Parathyroid adenoma (tissue), 2 donors: ENCODE data around the gene ICA1L.
"Not testable (repeated sequence)": the region's sequence is repeated elsewhere in the genome, so short reads cannot be mapped to it uniquely, and the experiment has no call there.

Experiments
- H2AFZ ChIP-seq: fragments of 300-600 bp; sonication (generic); one replicate; pipeline ENCODE4 v1.7.0; 2017; ENCODE audit warnings: antibody characterized with exemption, mild to moderate bottlenecking
- H3K27ac ChIP-seq: fragments of 300-600 bp; sonication (generic); one replicate; pipeline ENCODE4 v1.7.0; 2017
- H3K27me3 ChIP-seq: fragments of 300-600 bp; sonication (generic); one replicate; pipeline ENCODE4 v1.7.0; 2017; ENCODE audit warnings: low read length; ENCODE audit not compliant: control insufficient read depth, insufficient read depth
- H3K36me3 ChIP-seq: fragments of 300-600 bp; sonication (generic); one replicate; pipeline ENCODE4 v1.7.0; 2017; ENCODE audit warnings: low read length; ENCODE audit not compliant: control insufficient read depth, insufficient read depth
- H3K4me1 ChIP-seq: fragments of 300-600 bp; sonication (generic); one replicate; pipeline ENCODE4 v1.7.0; 2017; ENCODE audit warnings: control low read depth
- H3K4me2 ChIP-seq: fragments of 300-600 bp; sonication (generic); one replicate; pipeline ENCODE4 v1.7.0; 2017; ENCODE audit warnings: low read length
- H3K4me3 ChIP-seq: fragments of 300-600 bp; sonication (generic); one replicate; pipeline ENCODE4 v1.7.0; 2017; ENCODE audit warnings: low read depth, low read length
- H3K79me2 ChIP-seq: fragments of 300-600 bp; sonication (generic); one replicate; pipeline ENCODE4 v1.7.0; 2017; ENCODE audit warnings: control low read depth
- H3K9ac ChIP-seq: fragments of 300-600 bp; sonication (generic); one replicate; pipeline ENCODE4 v1.7.0; 2017; ENCODE audit warnings: mild to moderate bottlenecking
- H3K9me3 ChIP-seq: fragments of 300-600 bp; sonication (generic); one replicate; pipeline ENCODE4 v1.7.0; 2017; ENCODE audit warnings: low read length; ENCODE audit not compliant: control insufficient read depth
- CTCF ChIP-seq: fragments of 300-600 bp; sonication (generic); IDR thresholded peaks from one replicate; pipeline ENCODE4 v1.7.0; 2017; ENCODE audit warnings: antibody characterized with exemption, mild to moderate bottlenecking
- donor health status: primary hyperparathyroidism.

ICA1L gene

DNA sequence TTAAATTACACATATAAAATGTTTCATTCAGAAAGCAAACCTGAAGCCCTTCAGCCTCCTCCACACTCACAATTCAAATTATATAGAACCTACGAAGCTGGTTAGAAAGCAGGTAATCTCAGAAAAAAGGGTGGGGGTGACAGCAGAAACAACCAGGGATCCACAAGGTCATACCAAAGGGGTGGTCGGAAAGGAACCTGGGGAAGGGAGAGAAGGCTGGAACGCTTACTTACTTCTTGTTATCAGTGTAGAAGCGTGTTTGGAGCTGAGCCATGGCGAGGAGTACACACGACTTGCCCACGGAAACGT, 39.6 kb upstream of the ICA1L start:
- H3K4me1 ChIP-seq = peaks cover 3% of the 10 kb centered on the region
- H3K27ac ChIP-seq = peak overlapping the region; percentile 83
- H3K36me3 ChIP-seq = no peaks in the 10 kb centered on the region
- peak overlapping the region; percentile 86 for H3K4me3 ChIP-seq
- H3K27me3 ChIP-seq = no peaks in the 10 kb centered on the region
- no peak for TF ChIP-seq CTCF
- peaks cover 12% of the 10 kb centered on the region for H3K79me2 ChIP-seq
- H3K9ac ChIP-seq = no peak overlapping the region
- peak overlapping the region; percentile 88 for H2AFZ ChIP-seq
- H3K9me3 ChIP-seq = no peaks in the 10 kb centered on the region
- peak overlapping the region; percentile 88 for H3K4me2 ChIP-seq

DNA sequence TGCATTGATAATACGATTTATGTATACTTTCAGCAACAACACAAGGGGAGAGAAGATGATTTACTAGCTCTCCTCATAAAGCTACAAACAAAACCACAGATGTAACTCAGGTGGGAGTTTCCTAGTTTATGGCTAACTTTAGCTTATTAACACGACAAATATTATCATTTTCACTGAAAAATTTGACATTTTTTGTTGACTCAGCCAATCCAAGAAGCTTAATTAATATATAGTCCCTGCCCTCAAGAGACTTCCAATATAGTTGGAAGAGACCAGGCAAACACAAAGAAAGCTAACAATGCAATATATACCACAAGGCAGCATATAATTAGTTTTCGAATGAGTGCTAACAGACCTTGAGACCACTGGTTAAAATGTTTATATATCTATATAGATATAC, 39.1 kb upstream of the ICA1L start:
- TF ChIP-seq CTCF = no peak
- Histone ChIP-seq H3K4me2 (peak overlapping the region; percentile 88), H3K9me3 (no peaks in the 10 kb centered on the region), H2AFZ (no peak overlapping the region), H3K4me3 (peak overlapping the region; percentile 86), H3K4me1 (peaks cover 3% of the 10 kb centered on the region), H3K27ac (no peak overlapping the region), H3K79me2 (peaks cover 12% of the 10 kb centered on the region), H3K9ac (no peak overlapping the region), H3K27me3 (no peaks in the 10 kb centered on the region), H3K36me3 (no peaks in the 10 kb centered on the region)

DNA sequence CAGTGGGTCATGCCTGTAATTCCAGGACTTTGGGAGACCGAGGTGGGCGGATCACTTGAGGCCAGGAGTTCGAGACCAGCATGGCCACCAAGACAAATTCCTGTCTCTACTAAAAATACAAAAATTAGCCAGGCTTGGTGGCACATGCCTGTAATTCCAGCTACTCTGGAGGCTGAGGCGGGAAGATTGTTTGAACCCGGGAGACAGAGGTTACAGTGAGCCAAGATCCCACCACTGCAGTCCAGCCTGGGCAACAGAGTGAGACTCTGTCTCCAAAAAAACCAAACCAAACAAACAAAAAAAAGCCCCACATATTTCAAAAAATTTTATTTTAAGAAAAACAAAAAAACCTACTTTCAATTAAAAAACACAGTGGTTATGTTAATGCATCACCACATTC, 38.7 kb upstream of the ICA1L start:
- H3K9ac ChIP-seq, H3K27me3 ChIP-seq, H3K4me3 ChIP-seq, H3K4me1 ChIP-seq, H2AFZ ChIP-seq, H3K36me3 ChIP-seq, H3K27ac ChIP-seq, H3K9me3 ChIP-seq, H3K79me2 ChIP-seq: not testable (repeated sequence)
- peak overlapping the region; percentile 88 for H3K4me2 ChIP-seq

DNA sequence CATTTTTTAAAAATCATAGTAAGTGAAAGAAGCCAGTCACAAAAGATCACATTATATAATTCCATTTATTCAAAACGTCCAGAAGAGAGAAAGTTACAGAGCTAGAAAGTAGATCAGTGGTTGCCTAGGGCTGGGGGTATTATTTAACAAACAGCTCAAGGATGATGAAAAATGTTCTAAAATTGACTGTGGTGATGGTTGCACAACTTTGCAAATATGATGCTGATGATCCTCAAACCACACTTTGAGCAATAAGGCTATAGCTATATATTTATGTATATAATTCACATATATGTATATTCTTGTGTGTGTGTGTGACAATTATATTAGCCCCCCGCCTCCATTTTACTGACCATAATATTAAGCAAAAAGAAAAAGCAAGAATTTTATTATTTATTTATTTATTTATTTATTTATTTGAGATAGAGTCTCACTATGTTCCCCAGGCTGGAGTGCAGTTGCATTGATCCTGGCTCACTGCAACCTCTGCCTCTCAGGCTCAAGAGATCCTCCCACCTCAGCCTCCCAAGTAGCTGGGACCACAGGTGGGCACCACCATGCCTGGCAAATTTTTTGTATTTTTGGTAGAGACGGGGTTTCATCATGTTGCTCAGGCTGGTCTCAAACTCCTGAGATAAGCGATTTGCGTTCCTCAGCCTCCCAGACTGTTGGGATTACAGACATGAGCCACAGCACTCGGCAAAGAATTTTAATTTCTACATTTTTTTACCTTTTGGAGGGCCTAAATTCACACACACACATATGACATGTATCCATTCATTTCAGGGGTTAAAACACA, 38.0 kb upstream of the ICA1L start:
- Histone ChIP-seq H3K27ac (no peak overlapping the region), H3K4me3 (no peak overlapping the region), H3K9me3 (no peaks in the 10 kb centered on the region), H3K4me1 (peaks cover 3% of the 10 kb centered on the region), H3K9ac (no peak overlapping the region), H3K4me2 (no peak overlapping the region), H3K27me3 (no peaks in the 10 kb centered on the region), H2AFZ (no peak overlapping the region), H3K79me2 (peaks cover 9% of the 10 kb centered on the region), H3K36me3 (no peaks in the 10 kb centered on the region)
- no peak for TF ChIP-seq CTCF

DNA sequence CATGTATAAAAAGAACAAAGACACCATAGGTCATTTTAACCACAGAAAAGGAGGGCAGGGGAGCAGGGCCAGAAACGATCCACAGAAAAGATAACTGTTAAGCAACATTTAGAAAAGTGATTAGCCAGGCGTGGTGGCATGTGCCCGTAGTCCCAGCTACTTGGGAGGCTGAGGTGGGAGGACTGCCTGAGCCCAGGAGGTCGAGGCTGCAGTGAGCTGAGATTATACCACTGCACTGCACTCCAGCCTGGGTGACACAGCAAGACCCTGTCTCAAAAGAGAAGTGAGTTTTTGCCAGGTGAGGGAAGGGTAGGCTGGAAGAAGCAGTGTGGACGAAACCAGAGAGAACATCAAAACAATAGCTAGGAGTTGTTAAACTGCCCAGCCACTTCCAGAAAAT, 36.6 kb upstream of the ICA1L start:
- H3K4me1 ChIP-seq = peaks cover 3% of the 10 kb centered on the region
- H2AFZ ChIP-seq = no peak overlapping the region
- H3K4me3 ChIP-seq = no peak overlapping the region
- no peak overlapping the region for H3K4me2 ChIP-seq
- H3K9ac ChIP-seq = no peak overlapping the region
- H3K36me3 ChIP-seq = no peaks in the 10 kb centered on the region
- peaks cover 9% of the 10 kb centered on the region for H3K79me2 ChIP-seq
- TF ChIP-seq CTCF = no peak
- no peak overlapping the region for H3K27ac ChIP-seq
- H3K27me3 ChIP-seq = no peaks in the 10 kb centered on the region
- no peaks in the 10 kb centered on the region for H3K9me3 ChIP-seq

- H3K9ac ChIP-seq, H3K4me3 ChIP-seq, H3K4me2 ChIP-seq, H3K36me3 ChIP-seq, H3K79me2 ChIP-seq, H3K27ac ChIP-seq, H2AFZ ChIP-seq, H3K9me3 ChIP-seq, H3K27me3 ChIP-seq, H3K4me1 ChIP-seq: not testable (repeated sequence)
Observed at GRCh38 chr2:202905507-202905906, 33.9 kb upstream of the ICA1L start.
